Measurements from ENCODE around the gene ZNF536. TPM values are rescaled to one million over a fixed set of nuclear protein-coding genes. Genes with fewer than 3 reads are reported as not detected.

ZNF536 gene
- total RNA-seq, 1 experiment from 2014 or later, result 0.35 TPM

DNA sequence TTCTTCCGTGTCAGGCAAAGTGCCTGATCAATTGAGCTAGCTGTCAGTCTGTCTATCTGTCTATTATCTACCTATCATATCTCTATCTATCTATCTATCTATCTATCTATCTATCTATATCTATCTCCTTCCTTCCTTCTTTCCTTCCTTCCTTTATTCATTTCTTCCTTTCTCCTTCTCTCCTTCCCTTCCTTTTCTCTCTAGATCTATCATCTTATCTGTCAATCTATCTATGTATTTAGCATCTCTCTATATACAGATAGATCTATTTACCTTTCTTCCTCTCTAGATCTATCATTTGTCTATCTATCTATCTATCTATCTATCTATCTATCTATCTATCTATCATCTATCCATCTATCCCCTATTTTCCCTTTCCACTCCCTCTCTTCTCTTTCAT, 5.9 kb upstream of the ZNF536 start:
- Mint-ChIP-seq H3K9me3 (no peaks in the 10 kb centered on the region), H3K36me3 (no peaks in the 10 kb centered on the region), H3K4me1 (peaks cover 28% of the 10 kb centered on the region), H3K27ac (no peak overlapping the region), H3K27me3 (ENCODE audit: low read depth) (peaks cover 11% of the 10 kb centered on the region; the same call in 1 of the 2 replicates), H3K4me3 (no peak overlapping the region)
- ATAC-seq (no peak), DNase-seq (ENCODE audit: low spot score) (no peak)
- POLR2A ChIA-PET, result no interaction called here
- no peak for TF ChIP-seq NR3C1 (CRISPR knock-in tag; conservative IDR thresholded peaks at IDR 0.05; ENCODE audit: low read depth)
- TF ChIP-seq, protein P1, sequence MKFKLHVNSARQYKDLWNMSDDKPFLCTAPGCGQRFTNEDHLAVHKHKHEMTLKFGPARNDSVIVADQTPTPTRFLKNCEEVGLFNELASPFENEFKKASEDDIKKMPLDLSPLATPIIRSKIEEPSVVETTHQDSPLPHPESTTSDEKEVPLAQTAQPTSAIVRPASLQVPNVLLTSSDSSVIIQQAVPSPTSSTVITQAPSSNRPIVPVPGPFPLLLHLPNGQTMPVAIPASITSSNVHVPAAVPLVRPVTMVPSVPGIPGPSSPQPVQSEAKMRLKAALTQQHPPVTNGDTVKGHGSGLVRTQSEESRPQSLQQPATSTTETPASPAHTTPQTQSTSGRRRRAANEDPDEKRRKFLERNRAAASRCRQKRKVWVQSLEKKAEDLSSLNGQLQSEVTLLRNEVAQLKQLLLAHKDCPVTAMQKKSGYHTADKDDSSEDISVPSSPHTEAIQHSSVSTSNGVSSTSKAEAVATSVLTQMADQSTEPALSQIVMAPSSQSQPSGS (CRISPR knock-in tag; IDR thresholded peaks at IDR 0.05; ENCODE audit: borderline replicate concordance, low read depth), result no peak
- no peak for TF ChIP-seq ATF1 (CRISPR knock-in tag; IDR thresholded peaks at IDR 0.05)
- no peak for TF ChIP-seq NR1H2 (CRISPR knock-in tag; IDR thresholded peaks at IDR 0.05)
- TF ChIP-seq TCF7 (CRISPR knock-in tag; IDR thresholded peaks at IDR 0.05; ENCODE audit: low read depth), result no peak
- no peak for TF ChIP-seq CREB1 (CRISPR knock-in tag; IDR thresholded peaks at IDR 0.05)
- no peak for TF ChIP-seq ETV6 (CRISPR knock-in tag; IDR thresholded peaks at IDR 0.05)
- TF ChIP-seq, protein P2, sequence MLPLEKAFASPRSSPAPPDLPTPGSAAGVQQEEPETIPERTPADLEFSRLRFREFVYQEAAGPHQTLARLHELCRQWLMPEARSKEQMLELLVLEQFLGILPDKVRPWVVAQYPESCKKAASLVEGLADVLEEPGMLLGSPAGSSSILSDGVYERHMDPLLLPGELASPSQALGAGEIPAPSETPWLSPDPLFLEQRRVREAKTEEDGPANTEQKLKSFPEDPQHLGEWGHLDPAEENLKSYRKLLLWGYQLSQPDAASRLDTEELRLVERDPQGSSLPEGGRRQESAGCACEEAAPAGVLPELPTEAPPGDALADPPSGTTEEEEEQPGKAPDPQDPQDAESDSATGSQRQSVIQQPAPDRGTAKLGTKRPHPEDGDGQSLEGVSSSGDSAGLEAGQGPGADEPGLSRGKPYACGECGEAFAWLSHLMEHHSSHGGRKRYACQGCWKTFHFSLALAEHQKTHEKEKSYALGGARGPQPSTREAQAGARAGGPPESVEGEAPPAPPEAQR (CRISPR knock-in tag; IDR thresholded peaks at IDR 0.05), result no peak
- TF ChIP-seq, protein P3, sequence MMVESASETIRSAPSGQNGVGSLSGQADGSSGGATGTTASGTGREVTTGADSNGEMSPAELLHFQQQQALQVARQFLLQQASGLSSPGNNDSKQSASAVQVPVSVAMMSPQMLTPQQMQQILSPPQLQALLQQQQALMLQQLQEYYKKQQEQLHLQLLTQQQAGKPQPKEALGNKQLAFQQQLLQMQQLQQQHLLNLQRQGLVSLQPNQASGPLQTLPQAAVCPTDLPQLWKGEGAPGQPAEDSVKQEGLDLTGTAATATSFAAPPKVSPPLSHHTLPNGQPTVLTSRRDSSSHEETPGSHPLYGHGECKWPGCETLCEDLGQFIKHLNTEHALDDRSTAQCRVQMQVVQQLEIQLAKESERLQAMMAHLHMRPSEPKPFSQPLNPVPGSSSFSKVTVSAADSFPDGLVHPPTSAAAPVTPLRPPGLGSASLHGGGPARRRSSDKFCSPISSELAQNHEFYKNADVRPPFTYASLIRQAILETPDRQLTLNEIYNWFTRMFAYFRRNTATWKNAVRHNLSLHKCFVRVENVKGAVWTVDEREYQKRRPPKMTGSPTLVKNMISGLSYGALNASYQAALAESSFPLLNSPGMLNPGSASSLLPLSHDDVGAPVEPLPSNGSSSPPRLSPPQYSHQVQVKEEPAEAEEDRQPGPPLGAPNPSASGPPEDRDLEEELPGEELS (CRISPR knock-in tag; IDR thresholded peaks at IDR 0.05), result no peak
- TF ChIP-seq, protein P4, sequence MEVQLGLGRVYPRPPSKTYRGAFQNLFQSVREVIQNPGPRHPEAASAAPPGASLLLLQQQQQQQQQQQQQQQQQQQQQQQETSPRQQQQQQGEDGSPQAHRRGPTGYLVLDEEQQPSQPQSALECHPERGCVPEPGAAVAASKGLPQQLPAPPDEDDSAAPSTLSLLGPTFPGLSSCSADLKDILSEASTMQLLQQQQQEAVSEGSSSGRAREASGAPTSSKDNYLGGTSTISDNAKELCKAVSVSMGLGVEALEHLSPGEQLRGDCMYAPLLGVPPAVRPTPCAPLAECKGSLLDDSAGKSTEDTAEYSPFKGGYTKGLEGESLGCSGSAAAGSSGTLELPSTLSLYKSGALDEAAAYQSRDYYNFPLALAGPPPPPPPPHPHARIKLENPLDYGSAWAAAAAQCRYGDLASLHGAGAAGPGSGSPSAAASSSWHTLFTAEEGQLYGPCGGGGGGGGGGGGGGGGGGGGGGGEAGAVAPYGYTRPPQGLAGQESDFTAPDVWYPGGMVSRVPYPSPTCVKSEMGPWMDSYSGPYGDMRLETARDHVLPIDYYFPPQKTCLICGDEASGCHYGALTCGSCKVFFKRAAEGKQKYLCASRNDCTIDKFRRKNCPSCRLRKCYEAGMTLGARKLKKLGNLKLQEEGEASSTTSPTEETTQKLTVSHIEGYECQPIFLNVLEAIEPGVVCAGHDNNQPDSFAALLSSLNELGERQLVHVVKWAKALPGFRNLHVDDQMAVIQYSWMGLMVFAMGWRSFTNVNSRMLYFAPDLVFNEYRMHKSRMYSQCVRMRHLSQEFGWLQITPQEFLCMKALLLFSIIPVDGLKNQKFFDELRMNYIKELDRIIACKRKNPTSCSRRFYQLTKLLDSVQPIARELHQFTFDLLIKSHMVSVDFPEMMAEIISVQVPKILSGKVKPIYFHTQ (CRISPR knock-in tag; IDR thresholded peaks at IDR 0.05), result no peak
- TF ChIP-seq JUN (CRISPR knock-in tag; IDR thresholded peaks at IDR 0.05), result no peak
- TF ChIP-seq RORB (CRISPR knock-in tag; IDR thresholded peaks at IDR 0.05), result no peak
- TF ChIP-seq, protein P5, sequence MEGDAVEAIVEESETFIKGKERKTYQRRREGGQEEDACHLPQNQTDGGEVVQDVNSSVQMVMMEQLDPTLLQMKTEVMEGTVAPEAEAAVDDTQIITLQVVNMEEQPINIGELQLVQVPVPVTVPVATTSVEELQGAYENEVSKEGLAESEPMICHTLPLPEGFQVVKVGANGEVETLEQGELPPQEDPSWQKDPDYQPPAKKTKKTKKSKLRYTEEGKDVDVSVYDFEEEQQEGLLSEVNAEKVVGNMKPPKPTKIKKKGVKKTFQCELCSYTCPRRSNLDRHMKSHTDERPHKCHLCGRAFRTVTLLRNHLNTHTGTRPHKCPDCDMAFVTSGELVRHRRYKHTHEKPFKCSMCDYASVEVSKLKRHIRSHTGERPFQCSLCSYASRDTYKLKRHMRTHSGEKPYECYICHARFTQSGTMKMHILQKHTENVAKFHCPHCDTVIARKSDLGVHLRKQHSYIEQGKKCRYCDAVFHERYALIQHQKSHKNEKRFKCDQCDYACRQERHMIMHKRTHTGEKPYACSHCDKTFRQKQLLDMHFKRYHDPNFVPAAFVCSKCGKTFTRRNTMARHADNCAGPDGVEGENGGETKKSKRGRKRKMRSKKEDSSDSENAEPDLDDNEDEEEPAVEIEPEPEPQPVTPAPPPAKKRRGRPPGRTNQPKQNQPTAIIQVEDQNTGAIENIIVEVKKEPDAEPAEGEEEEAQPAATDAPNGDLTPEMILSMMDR (IDR thresholded peaks at IDR 0.05), result no peak
- CTCF ChIA-PET, result no interaction called here

DNA sequence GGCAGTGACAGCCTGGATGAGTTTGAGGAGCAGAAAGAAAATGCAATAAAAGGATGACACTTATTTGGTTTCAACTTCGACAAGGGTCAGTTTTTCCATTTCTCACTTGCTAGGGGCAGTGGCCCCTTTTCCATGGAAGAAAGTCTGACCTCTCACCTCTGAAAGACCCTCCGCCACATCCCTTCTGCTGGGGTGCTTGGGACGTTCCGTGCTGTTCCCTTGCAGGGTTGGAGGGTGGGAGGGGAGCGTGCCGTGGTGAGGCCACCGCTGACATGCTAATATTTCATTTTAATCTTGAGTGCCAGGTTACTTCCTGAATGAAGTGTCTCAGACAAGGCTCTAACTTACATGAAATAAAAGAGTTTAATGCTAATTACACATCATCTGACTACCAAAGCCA, 5.2 kb upstream of the ZNF536 start:
- no peak overlapping the region for H3K27ac Mint-ChIP-seq
- TF ChIP-seq, protein P4 (CRISPR knock-in tag; IDR thresholded peaks at IDR 0.05), result no peak
- TF ChIP-seq RORB (CRISPR knock-in tag; IDR thresholded peaks at IDR 0.05) (no peak), NFYB (CRISPR knock-in tag; conservative IDR thresholded peaks at IDR 0.05; ENCODE audit: low read depth) (no peak)
- TF ChIP-seq, protein P5 (IDR thresholded peaks at IDR 0.05), result no peak

More for the DNA sequence above, 5.2 kb upstream of the ZNF536 start:
- DNase-seq (ENCODE audit: low spot score) (no peak), ATAC-seq (no peak)
- Mint-ChIP-seq H3K36me3 (no peaks in the 10 kb centered on the region), H3K4me3 (no peak overlapping the region), H3K27me3 (ENCODE audit: low read depth) (peaks cover 11% of the 10 kb centered on the region; the same call in 1 of the 2 replicates), H3K4me1 (peaks cover 32% of the 10 kb centered on the region), H3K9me3 (no peaks in the 10 kb centered on the region)
- CTCF ChIA-PET, result no interaction called here
- POLR2A ChIA-PET, result no interaction called here
